EL (cell line): ENCODE measurements around the gene STPG3.
"Not testable (repeated sequence)": the region's sequence is repeated elsewhere in the genome, so short reads cannot be mapped to it uniquely, and the experiment has no call there.

Source experiments
- DNase-seq: peaks from one replicate; pipeline ENCODE4 v3.0.0-alpha.2; 2016

Gene STPG3

GRCh38 chr9:137234055-137234697 is 16.9 kb upstream of the STPG3 start:
- no peak for DNase-seq

GRCh38 chr9:137234758-137235423 is 16.2 kb upstream of the STPG3 start:
- DNase-seq = no peak

GRCh38 chr9:137235424-137236237 is 15.5 kb upstream of the STPG3 start:
- no peak for DNase-seq

GRCh38 chr9:137236238-137236935 is 14.7 kb upstream of the STPG3 start:
- DNase-seq = peak; percentile 77

GRCh38 chr9:137236936-137237421 is 14.1 kb upstream of the STPG3 start:
- DNase-seq = no peak

GRCh38 chr9:137237759-137238726 is 13.0 kb upstream of the STPG3 start:
- no peak for DNase-seq

GRCh38 chr9:137239541-137240200 is 11.4 kb upstream of the STPG3 start:
- DNase-seq = not testable (repeated sequence)

- peak; percentile 66 for DNase-seq
These were observed 10.7 kb upstream of the STPG3 start for GRCh38 chr9:137240318-137240840.

- peak; percentile 100 for DNase-seq
These were observed 10.1 kb upstream of the STPG3 start, which contains the start of gene TUBB4B for GRCh38 chr9:137240841-137241489. Gene TUBB4B (plus strand): TSS chr9:137241287. CDS start chr9:137241361, 74 bp downstream.

GRCh38 chr9:137241490-137242268 is 9.4 kb upstream of the STPG3 start:
- peak; percentile 60 for DNase-seq

GRCh38 chr9:137242269-137243203 is 8.6 kb upstream of the STPG3 start:
- no peak for DNase-seq

GRCh38 chr9:137243266-137243625 is 7.8 kb upstream of the STPG3 start:
- not testable (repeated sequence) for DNase-seq

- DNase-seq = peak; percentile 40
These were observed 7.2 kb upstream of the STPG3 start for GRCh38 chr9:137243626-137244485.

- no peak for DNase-seq
These were observed 6.3 kb upstream of the STPG3 start for GRCh38 chr9:137244486-137245449.

GRCh38 chr9:137245450-137246421 is 5.3 kb upstream of the STPG3 start:
- DNase-seq = no peak
